ENCODE results near the gene HPCAL1.

The HPCAL1 gene

DNA sequence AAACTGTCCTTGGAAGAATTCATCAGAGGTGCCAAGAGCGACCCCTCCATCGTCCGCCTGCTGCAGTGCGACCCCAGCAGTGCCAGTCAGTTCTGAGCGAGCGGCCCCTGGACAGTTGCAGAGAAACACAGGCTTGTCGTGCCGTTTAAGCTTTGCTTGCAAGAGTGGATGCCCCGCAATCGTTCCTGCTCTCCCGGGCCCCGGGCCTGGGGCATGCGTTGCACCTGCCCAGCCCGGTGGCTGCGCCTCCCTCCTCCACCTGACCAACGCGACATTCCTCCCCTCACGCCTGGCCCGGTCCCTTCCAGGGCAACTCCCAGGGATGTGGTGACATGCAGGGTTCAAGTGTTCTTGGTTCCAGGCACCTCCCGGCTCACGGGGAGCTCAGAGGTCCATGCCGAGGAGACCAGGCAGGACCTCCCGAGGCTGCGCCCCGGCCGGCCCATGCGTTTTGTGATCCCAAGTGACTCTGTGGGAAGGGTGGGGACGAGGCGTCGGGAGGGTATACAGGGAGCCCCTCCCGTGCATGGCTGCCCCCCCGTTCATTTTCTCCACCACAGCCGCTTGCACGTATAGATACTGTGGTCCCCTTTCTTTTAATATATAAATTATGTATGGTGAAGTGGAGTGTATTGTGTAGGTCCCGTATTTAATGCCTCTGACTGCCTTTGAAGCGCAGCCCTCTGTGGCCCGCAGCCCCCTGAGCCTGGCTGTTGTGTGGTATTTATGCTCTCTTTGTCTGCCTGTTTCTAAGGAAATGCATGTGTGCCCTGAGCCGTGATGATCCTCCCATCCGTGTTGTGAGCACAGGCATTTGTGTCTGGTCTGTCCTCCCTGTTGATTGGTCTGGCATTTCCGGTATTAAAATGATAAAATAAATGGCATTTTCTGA, 124.3 kb downstream of the HPCAL1 start:
- no peak for DNase-seq (ENCODE audit: low read depth in 2 of 2)

DNA sequence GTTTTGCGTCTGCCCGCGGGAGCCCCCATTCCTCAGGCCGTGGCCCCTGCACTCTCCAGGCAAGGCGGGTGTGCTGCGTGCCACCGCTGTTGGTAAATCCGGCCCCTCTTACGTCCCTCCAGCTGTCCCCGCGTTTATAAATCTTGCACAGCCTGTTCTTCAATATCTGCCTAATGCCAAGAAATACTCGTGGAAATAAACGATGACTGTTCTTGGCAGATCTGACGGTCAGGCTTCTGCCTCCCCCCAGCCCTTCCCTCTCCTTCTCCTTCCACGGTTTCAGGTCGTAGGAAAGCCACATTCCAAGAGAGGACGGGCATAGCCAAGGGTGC, 124.9 kb downstream of the HPCAL1 start:
- DNase-seq (ENCODE audit: low read depth in 2 of 2) = no peak

GRCh38 chr2:10428355-10428754, 125.7 kb downstream of the HPCAL1 start:
- DNase-seq (ENCODE audit: low read depth in 2 of 2) = no peak

- DNase-seq (ENCODE audit: low read depth in 2 of 2) = no peak
Observed at GRCh38 chr2:10428924-10429323, 126.2 kb downstream of the HPCAL1 start.

DNA sequence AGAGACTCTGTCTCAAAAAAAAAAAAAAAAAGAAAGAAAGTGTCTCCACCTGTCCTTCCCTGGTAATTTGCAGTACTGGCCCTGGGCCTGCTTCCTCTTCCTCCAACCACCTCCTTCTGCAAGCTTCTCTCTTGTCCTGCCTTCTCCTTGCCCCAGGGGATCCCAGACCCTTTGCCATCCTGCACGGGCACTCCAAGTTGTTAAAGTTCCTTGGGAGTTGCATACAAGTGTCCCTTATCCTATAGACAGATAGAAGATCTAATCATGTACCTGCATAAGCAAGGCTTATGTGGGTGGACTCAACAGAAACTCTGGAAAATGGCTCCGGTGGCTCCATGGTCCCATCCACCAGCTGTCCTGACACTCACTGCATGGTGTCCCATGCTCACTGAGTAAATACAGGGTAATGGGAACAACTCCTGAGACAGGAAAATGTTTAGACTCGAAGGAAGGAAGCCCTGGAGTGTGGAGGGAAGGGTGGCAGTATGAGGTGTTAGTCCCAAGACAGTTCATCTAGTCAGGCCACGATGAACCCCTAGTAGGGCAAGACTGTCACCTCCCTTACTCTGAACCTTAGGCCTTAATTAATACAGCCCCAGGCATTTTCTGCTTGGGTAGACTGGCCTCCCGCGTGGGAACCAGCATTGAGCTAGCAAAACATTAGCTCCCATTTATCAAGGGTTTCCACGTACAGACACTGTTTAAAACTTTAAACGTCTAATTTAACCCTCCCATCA, 128.3 kb downstream of the HPCAL1 start:
- no peak for DNase-seq (ENCODE audit: low read depth in 2 of 2)

DNA sequence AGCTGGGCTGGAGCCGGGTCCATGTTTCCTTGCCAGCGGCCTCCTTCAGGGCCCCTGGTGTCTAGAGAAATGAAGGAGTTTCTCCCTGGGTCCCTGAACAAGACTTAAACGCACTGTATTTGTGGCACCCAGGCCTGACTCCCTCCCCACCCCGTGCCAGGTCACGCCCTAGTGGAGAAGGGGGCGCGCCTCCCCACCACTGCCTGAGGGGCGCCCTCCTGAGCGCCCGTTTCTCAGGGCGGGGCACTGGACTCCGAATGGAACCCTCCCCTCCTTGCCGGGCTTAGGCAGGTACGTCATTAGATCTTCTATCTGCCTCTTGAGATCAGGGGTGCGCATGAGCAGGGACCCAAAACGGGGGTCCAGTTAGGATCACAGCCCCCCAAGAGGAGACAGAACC, 129.1 kb downstream of the HPCAL1 start:
- DNase-seq (ENCODE audit: low read depth in 2 of 2) = no peak

- DNase-seq (ENCODE audit: low read depth in 2 of 2) = no peak
Observed at GRCh38 chr2:10432311-10433181, 129.8 kb downstream of the HPCAL1 start.

- no peak for DNase-seq (ENCODE audit: low read depth in 2 of 2)
Observed at GRCh38 chr2:10433264-10433946, 130.7 kb downstream of the HPCAL1 start.

DNA sequence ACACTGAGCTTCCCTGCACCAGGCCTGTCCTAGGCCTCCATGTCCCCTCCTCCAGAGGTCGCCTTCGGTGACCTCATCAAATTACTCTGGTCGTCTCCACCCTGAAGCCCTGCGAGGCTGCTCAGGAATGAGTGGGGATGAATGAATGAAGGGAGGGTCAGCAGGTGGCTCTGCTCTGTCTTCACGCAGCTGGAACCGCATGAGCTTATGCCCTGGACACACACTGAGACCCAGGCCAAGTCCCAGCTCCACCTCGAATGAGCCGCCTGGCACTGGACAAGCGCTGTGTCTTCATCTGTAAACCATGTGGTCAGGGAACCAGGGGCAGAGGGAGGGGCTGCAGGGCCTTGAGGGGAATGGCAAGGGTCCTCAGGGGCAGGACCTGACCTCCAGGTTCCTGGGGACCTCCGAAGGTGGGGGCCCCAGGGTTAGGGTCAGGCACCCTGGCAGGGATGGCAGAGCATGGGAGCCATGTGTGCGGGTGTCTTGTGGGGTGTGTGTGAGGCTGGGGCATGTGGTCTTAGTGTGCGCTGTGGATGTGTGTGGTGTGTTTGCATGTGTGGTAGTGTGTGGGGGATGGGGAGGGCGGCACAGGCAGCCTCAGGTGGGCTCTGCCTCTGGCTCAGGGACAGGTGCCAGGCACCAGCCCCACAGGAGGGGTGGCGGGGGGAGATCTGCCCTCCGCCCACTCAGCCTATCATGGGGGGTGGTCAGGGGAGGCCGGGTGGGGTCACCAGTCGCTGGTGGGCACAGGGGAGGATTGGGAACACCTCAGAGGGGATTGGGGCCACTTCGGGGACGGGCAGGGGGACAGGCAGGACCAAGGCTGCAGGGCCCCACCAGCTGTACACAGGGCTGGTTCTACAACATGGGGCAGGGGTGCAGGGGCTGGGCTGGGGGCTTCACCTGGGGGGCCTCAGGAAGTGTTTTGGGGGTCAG, 131.5 kb downstream of the HPCAL1 start:
- DNase-seq (ENCODE audit: low read depth in 2 of 2) = no peak

DNA sequence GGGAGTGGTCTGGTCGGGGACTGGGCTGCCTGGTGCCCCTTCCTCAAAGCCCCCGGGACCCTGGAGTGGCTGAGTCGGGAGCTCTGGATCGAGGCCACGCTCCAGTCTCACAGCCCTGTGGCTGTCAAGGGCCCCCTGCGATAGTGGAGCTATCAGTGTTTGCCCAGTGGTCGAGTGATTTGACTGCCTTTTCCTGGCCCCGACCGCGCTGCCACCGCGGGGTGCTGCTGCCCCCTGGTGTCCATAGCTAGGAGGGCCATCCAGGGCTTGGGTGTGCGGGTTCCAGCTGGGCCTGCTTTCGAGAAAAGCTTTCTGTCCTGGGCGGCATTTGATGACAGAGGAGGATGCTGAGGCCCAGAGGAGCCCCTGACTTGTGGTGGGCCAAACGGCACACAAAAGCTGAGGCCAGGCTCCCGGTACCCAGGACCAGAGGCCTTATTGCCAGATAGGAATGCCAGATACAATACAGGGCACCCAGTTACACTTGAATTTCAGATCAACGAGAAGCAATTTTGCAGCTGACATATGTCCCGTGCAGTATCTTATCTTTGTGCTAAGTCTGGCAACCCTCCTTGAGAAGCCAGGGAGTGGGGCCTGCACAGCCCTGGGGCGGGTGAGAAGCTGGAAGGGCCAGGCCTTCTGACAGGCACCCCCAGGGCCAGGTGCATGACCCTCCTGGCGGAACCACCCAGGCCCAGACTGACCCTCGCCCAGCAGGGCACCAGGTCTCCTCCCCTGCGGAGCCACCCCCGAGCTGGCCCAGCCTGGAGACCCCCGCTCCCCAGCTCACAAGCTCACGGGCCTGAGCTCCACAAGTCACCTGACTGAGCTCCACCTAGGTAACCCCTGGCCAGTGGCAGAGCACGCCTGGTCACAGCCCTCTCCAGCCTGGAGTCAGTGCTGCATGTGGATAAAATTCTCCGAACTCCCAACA, 132.4 kb downstream of the HPCAL1 start:
- DNase-seq (ENCODE audit: low read depth in 2 of 2) = peak; percentile 60 to 76

DNA sequence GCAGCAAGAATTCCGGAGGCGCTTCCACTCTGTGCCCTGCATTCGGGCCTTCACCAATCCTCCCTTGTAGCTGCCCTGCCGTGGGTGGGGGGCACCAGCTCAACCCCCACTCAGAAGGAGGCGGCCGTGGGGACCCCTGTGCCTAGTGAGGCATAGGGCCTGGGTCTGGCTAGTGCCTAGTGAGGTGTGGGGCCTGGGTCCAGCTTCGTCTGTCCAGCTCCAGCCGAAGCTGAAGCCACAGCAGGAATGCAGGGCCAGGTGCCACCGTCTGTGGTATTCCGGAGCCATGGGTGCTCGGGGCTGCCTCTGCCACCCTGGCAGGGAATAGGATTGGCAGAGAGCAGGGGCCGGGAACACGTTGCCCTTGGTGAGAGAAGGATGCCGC, 133.1 kb downstream of the HPCAL1 start:
- no peak for DNase-seq (ENCODE audit: low read depth in 2 of 2)

GRCh38 chr2:10436583-10437110, 133.9 kb downstream of the HPCAL1 start:
- DNase-seq (ENCODE audit: low read depth in 2 of 2) = no peak

DNA sequence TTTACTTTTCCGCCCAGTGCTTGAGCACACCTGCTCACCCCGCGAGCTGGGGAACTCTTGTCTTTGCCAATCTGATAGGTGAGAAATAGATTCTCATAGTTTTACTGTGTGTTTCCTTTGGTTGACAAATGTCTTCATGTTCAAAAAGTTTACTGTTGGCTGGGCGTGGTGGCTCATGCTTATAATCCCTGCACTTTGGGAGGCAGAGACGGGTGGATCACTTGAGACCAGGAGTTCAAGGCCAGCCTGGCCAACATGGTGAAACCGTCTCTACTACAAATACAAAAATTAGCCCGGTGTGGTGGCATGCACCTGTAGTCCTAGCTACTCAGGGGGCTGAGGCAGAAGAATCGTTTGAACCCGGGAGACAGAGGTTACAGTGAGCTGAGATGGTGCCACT, 135.1 kb downstream of the HPCAL1 start:
- no peak for DNase-seq (ENCODE audit: low read depth in 2 of 2)

DNA sequence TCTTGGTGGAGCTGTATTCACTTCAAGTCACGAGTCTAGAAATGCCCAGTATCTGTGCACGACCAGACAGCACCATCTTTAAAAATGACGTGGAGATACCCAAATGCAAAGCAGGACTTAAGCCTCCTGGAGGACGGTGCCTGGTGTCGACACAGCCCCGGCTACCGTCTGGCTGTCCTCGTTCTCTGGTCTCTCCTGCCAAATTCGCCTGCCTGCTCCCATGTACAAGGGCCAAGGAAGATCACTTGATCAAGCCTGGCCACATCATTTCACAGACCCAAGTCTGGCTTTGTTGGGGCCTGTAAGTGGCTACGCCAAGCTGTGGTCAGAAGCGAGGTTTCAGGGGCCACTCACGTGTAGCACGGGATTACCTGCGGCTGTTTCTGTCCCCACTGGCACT, 136.0 kb downstream of the HPCAL1 start:
- no peak for DNase-seq (ENCODE audit: low read depth in 2 of 2)

GRCh38 chr2:10439185-10439879, 136.6 kb downstream of the HPCAL1 start:
- no peak for DNase-seq (ENCODE audit: low read depth in 2 of 2)

DNA sequence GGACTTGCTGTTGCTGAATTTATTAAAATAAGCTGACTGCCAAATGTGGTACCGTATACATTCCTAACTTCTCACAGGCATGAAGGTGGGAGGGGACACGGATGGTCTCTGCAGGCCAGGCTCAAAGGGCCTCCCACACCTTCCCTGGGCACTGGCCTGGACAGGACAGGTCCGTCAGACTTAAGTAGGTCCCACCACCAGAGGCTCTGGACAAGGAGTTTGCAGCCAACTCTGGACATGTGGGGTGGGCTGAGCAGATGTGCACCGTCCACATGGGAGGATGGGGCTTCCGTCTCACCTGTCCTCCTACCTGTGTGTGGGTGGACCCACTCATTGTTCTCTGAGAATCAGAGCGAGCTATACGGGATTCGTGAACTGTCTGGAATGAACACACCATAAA, 137.3 kb downstream of the HPCAL1 start:
- no peak for DNase-seq (ENCODE audit: low read depth in 2 of 2)

DNA sequence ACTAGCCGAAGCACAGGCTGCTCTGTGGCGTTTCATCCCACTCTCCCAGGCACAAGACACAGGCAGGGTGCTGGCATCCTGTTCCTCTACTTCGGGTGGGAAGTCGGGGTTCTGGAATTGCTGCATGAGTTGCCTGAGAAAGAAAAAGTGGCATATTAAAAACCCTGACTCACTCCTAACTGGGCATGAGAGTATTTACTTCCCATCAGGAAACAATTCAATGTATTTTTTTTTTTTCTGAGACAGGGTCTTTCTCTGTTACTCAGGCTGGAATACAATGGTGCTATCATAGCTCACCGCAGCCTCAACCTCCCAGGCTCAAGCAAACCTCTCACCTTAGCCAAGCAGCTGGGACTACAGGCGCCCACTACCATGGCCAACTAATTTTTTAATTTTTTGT, 138.0 kb downstream of the HPCAL1 start:
- DNase-seq (ENCODE audit: low read depth in 2 of 2) = no peak

- no peak for DNase-seq (ENCODE audit: low read depth in 2 of 2)
Observed at GRCh38 chr2:10441948-10442347, 139.2 kb downstream of the HPCAL1 start.

Data from stimulated activated CD8-positive, alpha-beta memory T cell treated with anti-CD3 and anti-CD28 coated beads, Interleukin-2, amount 100 ng/mL, for 48 hours (primary cell).